ENCODE results near the gene SLC6A6.
A peak's percentile ranks its signal among the peaks of the same experiment; 100 is the strongest.
"Not testable (repeated sequence)": the region's sequence is repeated elsewhere in the genome, so short reads cannot be mapped to it uniquely, and the experiment has no call there.

Gene SLC6A6

DNA sequence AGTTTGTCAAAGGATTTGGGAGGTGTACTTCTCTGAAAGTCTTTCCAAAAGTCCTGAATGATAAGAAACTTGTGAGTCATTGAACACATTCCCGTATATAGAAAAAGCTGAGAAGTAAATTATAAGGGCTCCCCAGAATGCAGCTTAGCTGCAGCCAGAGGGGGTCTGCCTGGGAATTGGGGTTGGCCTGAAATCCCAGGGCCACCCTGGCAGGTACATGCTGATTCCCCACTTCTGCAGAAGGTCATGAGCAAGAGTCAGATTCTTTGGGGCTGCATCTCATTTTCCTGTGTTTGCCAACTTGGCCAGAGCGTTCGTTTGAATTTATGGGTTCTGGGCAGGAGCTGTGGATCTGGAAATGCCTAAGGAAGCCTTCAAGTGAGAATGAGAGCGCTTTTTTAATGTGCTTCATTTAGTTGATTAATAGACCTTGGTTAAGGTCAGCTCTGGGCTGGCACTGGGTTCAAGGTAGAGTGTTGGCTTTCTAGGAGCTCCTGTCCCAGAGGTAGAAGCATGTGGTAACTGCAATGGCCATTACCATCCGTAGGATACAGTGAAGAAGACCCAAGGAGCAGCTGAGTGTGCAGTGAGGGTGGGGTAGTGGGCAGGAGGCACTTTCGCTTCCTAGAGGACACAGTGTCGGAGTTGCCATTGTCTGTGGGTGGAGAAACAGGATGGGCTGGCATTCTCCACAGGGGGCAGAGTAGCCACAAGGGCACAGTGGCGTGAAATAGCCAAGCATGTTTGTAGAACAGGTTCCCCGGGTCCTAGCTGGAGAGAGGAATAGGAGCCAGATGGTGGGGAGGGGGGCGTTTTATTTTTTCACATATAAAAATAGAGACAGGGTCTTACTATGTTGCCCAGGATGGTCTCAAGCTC lies 3.2 kb downstream of the SLC6A6 start:
- no peak for DNase-seq (ENCODE audit: insufficient read length, low spot score)
- no peak for FAIRE-seq
- TF ChIP-seq TAF1 (IDR thresholded peaks at IDR 0.05; ENCODE audit: low read depth, low read length) (no peak), POLR2A (IDR thresholded peaks at IDR 0.05; ENCODE audit: low read depth, low read length) (no peak), SPI1 (IDR thresholded peaks at IDR 0.05; ENCODE audit: low read depth, low read length) (no peak), POU2F2 (IDR thresholded peaks at IDR 0.05; ENCODE audit: low read depth, low read length) (no peak), PAX5 (IDR thresholded peaks at IDR 0.05; ENCODE audit: insufficient read depth, low read length, severe bottlenecking) (no peak)

DNA sequence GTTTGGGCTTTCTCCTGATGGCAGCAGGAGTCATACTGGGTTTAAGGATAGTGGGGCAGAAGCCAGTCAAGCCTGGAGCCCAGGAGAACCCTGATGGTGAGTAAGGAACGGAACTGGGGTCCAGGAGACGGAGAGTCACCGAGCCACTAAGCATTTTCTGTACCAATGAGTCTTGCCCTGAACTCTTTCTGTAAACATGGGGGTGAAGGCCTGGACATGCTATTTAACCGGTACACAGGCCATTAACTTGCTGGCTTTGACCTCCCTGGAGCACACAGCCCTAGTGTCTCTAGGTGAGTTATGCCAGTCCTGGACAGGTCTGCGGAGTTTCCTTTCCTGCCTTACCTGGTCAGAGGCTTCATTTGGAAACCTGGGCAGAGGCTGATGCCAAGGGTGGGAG lies 3.9 kb downstream of the SLC6A6 start:
- FAIRE-seq = no peak

DNA sequence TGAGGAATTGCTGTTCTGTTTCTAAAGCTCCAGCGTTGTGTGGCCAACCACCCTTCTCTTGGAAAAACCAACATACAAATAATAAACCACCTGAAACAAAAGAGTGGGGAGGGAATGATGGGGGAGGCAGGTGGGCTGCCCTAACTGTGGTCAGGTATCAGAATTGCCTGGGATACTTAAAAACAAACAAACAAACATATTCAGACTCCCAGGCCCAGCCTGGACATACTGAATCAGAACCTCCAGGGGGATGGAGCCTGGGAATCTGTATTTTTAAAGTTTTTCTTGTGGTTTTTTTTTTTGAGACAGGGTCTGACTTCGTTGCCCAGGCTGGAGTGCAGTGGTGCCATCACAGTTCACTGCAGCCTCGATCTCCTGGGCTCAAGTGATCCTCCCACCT lies 4.4 kb downstream of the SLC6A6 start:
- FAIRE-seq (no peak), DNase-seq (ENCODE audit: insufficient read length, low spot score) (no peak)
- TF ChIP-seq POLR2A (IDR thresholded peaks at IDR 0.05; ENCODE audit: low read depth, low read length) = no peak
- no peak for TF ChIP-seq POLR2AphosphoS5 (IDR thresholded peaks at IDR 0.05; ENCODE audit: low read depth, low read length)
- TF ChIP-seq PAX5 (IDR thresholded peaks at IDR 0.05; ENCODE audit: insufficient read depth, low read length, severe bottlenecking) = no peak
- TF ChIP-seq POU2F2 (IDR thresholded peaks at IDR 0.05; ENCODE audit: low read depth, low read length) = no peak
- no peak for TF ChIP-seq TAF1 (IDR thresholded peaks at IDR 0.05; ENCODE audit: low read depth, low read length)
- TF ChIP-seq SPI1 (IDR thresholded peaks at IDR 0.05; ENCODE audit: low read depth, low read length) = no peak

More for the DNA sequence above, 3.9 kb downstream of the SLC6A6 start:
- TF ChIP-seq POLR2A (IDR thresholded peaks at IDR 0.05; ENCODE audit: low read depth, low read length) = no peak
- no peak for TF ChIP-seq PAX5 (IDR thresholded peaks at IDR 0.05; ENCODE audit: insufficient read depth, low read length, severe bottlenecking)
- no peak for TF ChIP-seq POLR2AphosphoS5 (IDR thresholded peaks at IDR 0.05; ENCODE audit: low read depth, low read length)
- no peak for TF ChIP-seq POU2F2 (IDR thresholded peaks at IDR 0.05; ENCODE audit: low read depth, low read length)
- TF ChIP-seq SPI1 (IDR thresholded peaks at IDR 0.05; ENCODE audit: low read depth, low read length) = no peak
- no peak for TF ChIP-seq TAF1 (IDR thresholded peaks at IDR 0.05; ENCODE audit: low read depth, low read length)
- DNase-seq (ENCODE audit: insufficient read length, low spot score) = no peak

- TF ChIP-seq SPI1 (IDR thresholded peaks at IDR 0.05; ENCODE audit: low read depth, low read length) = no peak
- no peak for TF ChIP-seq TAF1 (IDR thresholded peaks at IDR 0.05; ENCODE audit: low read depth, low read length)
- no peak for TF ChIP-seq POLR2AphosphoS5 (IDR thresholded peaks at IDR 0.05; ENCODE audit: low read depth, low read length)
- TF ChIP-seq POLR2A (IDR thresholded peaks at IDR 0.05; ENCODE audit: low read depth, low read length) = no peak
- TF ChIP-seq POU2F2 (IDR thresholded peaks at IDR 0.05; ENCODE audit: low read depth, low read length) = no peak
- TF ChIP-seq PAX5 (IDR thresholded peaks at IDR 0.05; ENCODE audit: insufficient read depth, low read length, severe bottlenecking) = no peak
- DNase-seq (ENCODE audit: insufficient read length, low spot score) (no peak), FAIRE-seq (no peak)
Measured at GRCh38 chr3:14407203-14407602, 4.8 kb downstream of the SLC6A6 start.

GRCh38 chr3:14409779-14410063 lies 7.3 kb downstream of the SLC6A6 start:
- DNase-seq (ENCODE audit: insufficient read length, low spot score); FAIRE-seq: not testable (repeated sequence)

DNA sequence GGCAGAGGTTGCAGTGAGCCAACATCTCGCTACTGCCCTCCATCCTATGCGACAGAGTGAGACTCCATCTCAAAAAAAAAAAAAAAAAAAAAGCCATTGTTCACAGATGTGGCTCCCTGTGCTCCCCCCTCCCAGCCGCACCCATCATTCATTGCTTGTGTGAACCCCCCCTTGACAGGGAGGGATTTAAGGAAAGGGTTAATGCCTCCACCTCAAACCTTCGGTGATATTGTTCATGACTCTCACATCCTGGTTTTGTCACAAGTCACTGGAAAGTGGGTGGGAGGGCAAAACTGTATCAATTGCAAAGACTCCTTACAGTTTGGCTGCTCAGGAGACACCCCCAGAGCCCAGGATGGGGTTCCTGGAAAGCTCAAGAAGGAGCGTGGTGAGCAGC lies 7.7 kb downstream of the SLC6A6 start:
- DNase-seq (ENCODE audit: insufficient read length, low spot score) (no peak), FAIRE-seq (no peak)
- no peak for TF ChIP-seq POU2F2 (IDR thresholded peaks at IDR 0.05; ENCODE audit: low read depth, low read length)
- TF ChIP-seq POLR2AphosphoS5 (IDR thresholded peaks at IDR 0.05; ENCODE audit: low read depth, low read length) = no peak
- no peak for TF ChIP-seq POLR2A (IDR thresholded peaks at IDR 0.05; ENCODE audit: low read depth, low read length)
- TF ChIP-seq PAX5 (IDR thresholded peaks at IDR 0.05; ENCODE audit: insufficient read depth, low read length, severe bottlenecking) = no peak
- no peak for TF ChIP-seq SPI1 (IDR thresholded peaks at IDR 0.05; ENCODE audit: low read depth, low read length)
- TF ChIP-seq TAF1 (IDR thresholded peaks at IDR 0.05; ENCODE audit: low read depth, low read length) = no peak

DNA sequence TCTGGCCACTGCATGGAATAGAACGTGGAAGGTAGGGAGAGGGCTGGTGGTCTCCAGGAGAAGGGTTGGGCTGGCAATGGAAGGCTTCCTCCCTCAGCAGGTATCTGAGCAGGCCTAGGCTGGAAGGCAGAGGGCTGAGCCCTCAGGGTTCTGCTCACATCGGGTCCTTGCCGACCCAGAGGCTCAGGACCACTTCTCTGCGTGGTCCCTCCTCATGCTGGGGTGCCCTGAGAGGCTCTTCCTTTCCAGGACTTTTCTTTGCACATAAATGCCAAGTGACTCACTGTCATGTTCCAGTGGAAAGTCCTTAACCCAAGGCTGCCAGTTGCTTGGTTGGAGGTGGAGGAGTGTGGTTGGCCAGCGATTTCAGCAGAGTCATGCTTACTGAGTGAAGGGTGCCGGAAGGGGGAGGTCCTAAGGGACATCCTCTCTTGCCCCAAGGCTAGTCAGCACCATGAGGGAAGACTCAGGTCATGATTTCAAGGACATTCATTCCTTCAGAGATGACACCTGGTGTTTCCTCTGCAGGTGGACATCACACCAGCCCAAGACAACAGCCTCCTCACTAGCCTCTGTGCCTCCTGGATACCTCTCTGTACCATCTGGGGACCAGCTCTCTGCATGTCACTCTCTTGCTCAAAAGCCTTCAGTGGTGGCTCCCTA lies 8.2 kb downstream of the SLC6A6 start:
- TF ChIP-seq POLR2AphosphoS5 (IDR thresholded peaks at IDR 0.05; ENCODE audit: low read depth, low read length) (no peak), POLR2A (IDR thresholded peaks at IDR 0.05; ENCODE audit: low read depth, low read length) (no peak), TAF1 (IDR thresholded peaks at IDR 0.05; ENCODE audit: low read depth, low read length) (no peak), PAX5 (IDR thresholded peaks at IDR 0.05; ENCODE audit: insufficient read depth, low read length, severe bottlenecking) (no peak), POU2F2 (IDR thresholded peaks at IDR 0.05; ENCODE audit: low read depth, low read length) (no peak), SPI1 (IDR thresholded peaks at IDR 0.05; ENCODE audit: low read depth, low read length) (no peak)
- FAIRE-seq (peak; percentile 13), DNase-seq (ENCODE audit: insufficient read length, low spot score) (no peak)

GRCh38 chr3:14411166-14411526 lies 8.7 kb downstream of the SLC6A6 start:
- DNase-seq (ENCODE audit: insufficient read length, low spot score) (no peak), FAIRE-seq (no peak)
- TF ChIP-seq POLR2A (IDR thresholded peaks at IDR 0.05; ENCODE audit: low read depth, low read length) = no peak
- no peak for TF ChIP-seq POLR2AphosphoS5 (IDR thresholded peaks at IDR 0.05; ENCODE audit: low read depth, low read length)
- TF ChIP-seq POU2F2 (IDR thresholded peaks at IDR 0.05; ENCODE audit: low read depth, low read length) = no peak
- no peak for TF ChIP-seq PAX5 (IDR thresholded peaks at IDR 0.05; ENCODE audit: insufficient read depth, low read length, severe bottlenecking)
- no peak for TF ChIP-seq SPI1 (IDR thresholded peaks at IDR 0.05; ENCODE audit: low read depth, low read length)
- no peak for TF ChIP-seq TAF1 (IDR thresholded peaks at IDR 0.05; ENCODE audit: low read depth, low read length)

GRCh38 chr3:14411988-14412387 lies 9.6 kb downstream of the SLC6A6 start:
- TF ChIP-seq TAF1 (IDR thresholded peaks at IDR 0.05; ENCODE audit: low read depth, low read length) (no peak), PAX5 (IDR thresholded peaks at IDR 0.05; ENCODE audit: insufficient read depth, low read length, severe bottlenecking) (no peak), POLR2AphosphoS5 (IDR thresholded peaks at IDR 0.05; ENCODE audit: low read depth, low read length) (no peak), POU2F2 (IDR thresholded peaks at IDR 0.05; ENCODE audit: low read depth, low read length) (no peak), POLR2A (IDR thresholded peaks at IDR 0.05; ENCODE audit: low read depth, low read length) (no peak), SPI1 (IDR thresholded peaks at IDR 0.05; ENCODE audit: low read depth, low read length) (no peak)
- DNase-seq (ENCODE audit: insufficient read length, low spot score) = no peak

More at GRCh38 chr3:14411988-14412387, 9.6 kb downstream of the SLC6A6 start:
- no peak for FAIRE-seq
